Prostate gland (tissue), 2 donors: ENCODE data around the gene CCNDBP1.

Experiments
- CTCF ChIP-seq, 4 experiments: fragments of 200-600 bp in 2 of 4; fragments of 450-650 bp in 2 of 4; sonication (generic) in 2 of 4; IDR thresholded peaks; 1 replicate in 3 of 4; 2 replicates in 1 of 4; pipeline ENCODE4 v1.5.1; 2016 to 2019; ENCODE audit warnings: antibody characterized with exemption in 4 of 4, mild to moderate bottlenecking in 2 of 4, moderate library complexity in 2 of 4
- POLR2A ChIP-seq: fragments of 450-650 bp; IDR thresholded peaks from one replicate; pipeline ENCODE4 v1.6.1; 2016; ENCODE audit warnings: antibody characterized with exemption, mild to moderate bottlenecking
- POLR2AphosphoS5 ChIP-seq: sonication (generic); formaldehyde crosslinking; IDR thresholded peaks from one replicate; pipeline ENCODE4 v1.6.1; 2017; ENCODE audit warnings: antibody characterized with exemption

GRCh38 chr15:43243020-43243645 is 57.9 kb downstream of the CCNDBP1 start:
- TF ChIP-seq CTCF (IDR thresholded peaks at IDR 0.05): no peak
- TF ChIP-seq POLR2A: no peak
- no peak for TF ChIP-seq POLR2AphosphoS5
